Cardiac fibroblast (primary cell): Measurements from ENCODE around the gene SEMA5A.
A peak's percentile ranks its signal among the peaks of the same experiment; 100 is the strongest.

Source experiments
- DNase-seq, 2 donors: peaks; one replicate each; pipeline versions ENCODE4 v3.0.0 to v3.0.0-alpha.2; 2010; ENCODE audit warnings: low read depth in 2 of 2
- H3K4me3 ChIP-seq, 2 donors: replicated peaks in 1 of 2; 1 replicate in 1 of 2; 2 replicates in 1 of 2; pipeline ENCODE4 v1.5.1; 2011; ENCODE audit warnings: low read depth in 2 of 2, low read length in 2 of 2, mild to moderate bottlenecking in 2 of 2, moderate library complexity in 1 of 2
- CTCF ChIP-seq: IDR thresholded peaks from one replicate; pipeline ENCODE4 v1.5.1; 2011; ENCODE audit warnings: low read depth, mild to moderate bottlenecking, low read length, inconsistent platforms

SEMA5A gene

GRCh38 chr5:9233712-9234111, 312.2 kb downstream of the SEMA5A start:
- no peak overlapping the region for H3K4me3 ChIP-seq
- no peak for TF ChIP-seq CTCF
- DNase-seq: peak; percentile 12 to 43

- DNase-seq: no peak
- H3K4me3 ChIP-seq: no peak overlapping the region
- no peak for TF ChIP-seq CTCF
These were observed 312.8 kb downstream of the SEMA5A start for GRCh38 chr5:9233035-9233434.

- no peak for TF ChIP-seq CTCF
- DNase-seq: no peak
- H3K4me3 ChIP-seq: no peak overlapping the region
These were observed 314.0 kb downstream of the SEMA5A start for GRCh38 chr5:9231842-9232241.

GRCh38 chr5:9230355-9230754, 315.5 kb downstream of the SEMA5A start:
- no peak for DNase-seq
- no peak overlapping the region for H3K4me3 ChIP-seq
- no peak for TF ChIP-seq CTCF

GRCh38 chr5:9226016-9226536, 319.8 kb downstream of the SEMA5A start:
- no peak for DNase-seq
- TF ChIP-seq CTCF: no peak
- no peak overlapping the region for H3K4me3 ChIP-seq

- no peak for DNase-seq
- TF ChIP-seq CTCF: no peak
- H3K4me3 ChIP-seq: no peak overlapping the region
These were observed 323.6 kb downstream of the SEMA5A start for GRCh38 chr5:9222054-9222976.
